Kidney epithelial cell (primary cell): Measurements from ENCODE around the gene LHFPL3. TPM values are rescaled to one million over a fixed set of nuclear protein-coding genes. Genes with fewer than 3 reads are reported as not detected.

Source experiments
- DNase-seq: peaks from one replicate; pipeline ENCODE4 v3.0.0-alpha.2; 2010; ENCODE audit warnings: low read depth
- H3K27me3 ChIP-seq: 2 replicates; pipeline ENCODE4 v1.6.0; 2011; ENCODE audit warnings: low read length; ENCODE audit not compliant: control insufficient read depth, insufficient read depth
- H3K36me3 ChIP-seq: 2 replicates; pipeline ENCODE4 v1.5.1; 2011; ENCODE audit warnings: low read length; ENCODE audit not compliant: control insufficient read depth, insufficient read depth
- H3K4me3 ChIP-seq: 2 replicates; pipeline ENCODE4 v1.5.1; 2011; ENCODE audit warnings: low read depth, mild to moderate bottlenecking, control low read depth, low read length
- CTCF ChIP-seq: IDR thresholded peaks from 2 replicates; pipeline ENCODE4 v1.5.1; 2011; ENCODE audit warnings: mild to moderate bottlenecking, moderate library complexity, low read length, control low read depth, inconsistent platforms; ENCODE audit not compliant: insufficient read depth, poor library complexity, severe bottlenecking
- total RNA-seq: library from RNA; depleted of rRNA; stranded (reverse); fragments of >200 nt; gene quantifications from 2 replicates; pipeline ENCODE4 v1.2.3, GENCODE V29; 2015

Gene LHFPL3
- total RNA-seq, 1 donor from 2014 or later, result not detected

GRCh38 chr7:104450861-104451260, 122.5 kb downstream of the LHFPL3 start:
- no peak for TF ChIP-seq CTCF
- DNase-seq, result no peak

GRCh38 chr7:104453190-104453589, 124.8 kb downstream of the LHFPL3 start:
- DNase-seq, result no peak
- no peak for TF ChIP-seq CTCF
- Histone ChIP-seq H3K36me3 (no peaks in the 10 kb centered on the region), H3K4me3 (no peak overlapping the region), H3K27me3 (no peaks in the 10 kb centered on the region)

More at GRCh38 chr7:104450861-104451260, 122.5 kb downstream of the LHFPL3 start:
- no peaks in the 10 kb centered on the region for H3K27me3 ChIP-seq
- H3K4me3 ChIP-seq, result no peak overlapping the region
- H3K36me3 ChIP-seq, result no peaks in the 10 kb centered on the region

- no peaks in the 10 kb centered on the region for H3K27me3 ChIP-seq
- TF ChIP-seq CTCF, result no peak
Measured at GRCh38 chr7:104458875-104459274, 130.5 kb downstream of the LHFPL3 start.

GRCh38 chr7:104469166-104469820, 140.9 kb downstream of the LHFPL3 start:
- DNase-seq, result no peak
- Histone ChIP-seq H3K36me3 (no peaks in the 10 kb centered on the region), H3K27me3 (no peaks in the 10 kb centered on the region), H3K4me3 (no peak overlapping the region)
- TF ChIP-seq CTCF, result no peak

More at GRCh38 chr7:104458875-104459274, 130.5 kb downstream of the LHFPL3 start:
- Histone ChIP-seq H3K36me3 (no peaks in the 10 kb centered on the region), H3K4me3 (no peak overlapping the region)
- no peak for DNase-seq

GRCh38 chr7:104480529-104480928, 152.1 kb downstream of the LHFPL3 start:
- no peaks in the 10 kb centered on the region for H3K36me3 ChIP-seq
- no peak for DNase-seq
- no peak for TF ChIP-seq CTCF
- H3K27me3 ChIP-seq, result no peaks in the 10 kb centered on the region
- H3K4me3 ChIP-seq, result no peak overlapping the region
